Ascending aorta (tissue), 2 donors: ENCODE results near the gene AGTPBP1. TPM values are rescaled to one million over a fixed set of nuclear protein-coding genes. Genes with fewer than 3 reads are reported as not detected.

ENCODE experiments used
- DNase-seq, 2 donors: peaks; one replicate each; pipeline ENCODE4 v3.0.0-alpha.2; 2019; ENCODE audit warnings: low spot score in 2 of 2
- H3K27ac ChIP-seq, 2 donors: fragments of 200-600 bp; sonication (generic); one replicate each; pipeline ENCODE4 v1.5.1; 2016 to 2017; ENCODE audit warnings: mild to moderate bottlenecking in 1 of 2
- H3K27me3 ChIP-seq: fragments of 200-600 bp; sonication (generic); one replicate; pipeline ENCODE4 v1.5.1; 2017
- H3K36me3 ChIP-seq, 2 donors: fragments of 200-600 bp; sonication (generic); one replicate each; pipeline ENCODE4 v1.5.1; 2016
- H3K4me1 ChIP-seq, 2 donors: fragments of 200-600 bp; sonication (generic); one replicate each; pipeline ENCODE4 v1.5.1; 2016 to 2017; ENCODE audit warnings: mild to moderate bottlenecking in 1 of 2
- H3K4me3 ChIP-seq, 2 donors: fragments of 200-600 bp; sonication (generic); one replicate each; pipeline ENCODE4 v1.5.1; 2016 to 2017; ENCODE audit warnings: mild to moderate bottlenecking in 1 of 2
- H3K9me3 ChIP-seq, 2 donors: fragments of 200-600 bp; sonication (generic); one replicate each; pipeline ENCODE4 v1.5.1; 2016
- CTCF ChIP-seq, 3 experiments: fragments of 200-600 bp in 2 of 3; fragments of 450-650 bp in 1 of 3; sonication (generic) in 2 of 3; IDR thresholded peaks; one replicate each; pipeline ENCODE4 v1.5.1; 2016 to 2019; ENCODE audit warnings: antibody characterized with exemption in 3 of 3, mild to moderate bottlenecking in 1 of 3, moderate library complexity in 1 of 3
- intact Hi-C: fragments of 100-400 bp; cut with DNase I; formaldehyde crosslinking; loops from one replicate; pipeline ENCODE4 v1.15.1; 2023
- total RNA-seq: library from RNA; depleted of rRNA; stranded (reverse); fragments of >200 nt; gene quantifications from one replicate; pipeline ENCODE4 v1.1.0, GENCODE V29; 2016

The AGTPBP1 gene
- total RNA-seq, 1 donor from 2014 or later: 28.3 TPM

GRCh38 chr9:85501456-85501855, 240.3 kb downstream of the AGTPBP1 start:
- no peak for TF ChIP-seq CTCF (IDR thresholded peaks at IDR 0.05)
- Histone ChIP-seq H3K36me3 (no peaks in the 10 kb centered on the region), H3K27me3 (no peaks in the 10 kb centered on the region), H3K9me3 (peaks cover 0 to 11% of the 10 kb centered on the region in 2 donors), H3K27ac (no peak overlapping the region), H3K4me1 (no peaks in the 10 kb centered on the region), H3K4me3 (no peak overlapping the region)
- no peak for DNase-seq
- intact Hi-C loops: no loop called here

Other genes with a start within 250 kb of the AGTPBP1 start
- 3.3 TPM for gene NAA35, start 199.2 kb upstream of the AGTPBP1 start, total RNA-seq